Retinal pigment epithelial cell (primary cell): ENCODE results near the gene GAL.

ENCODE experiments used
- DNase-seq: peaks from one replicate; pipeline ENCODE4 v3.0.0-alpha.2; 2010; ENCODE audit warnings: low read depth
- H3K4me3 ChIP-seq: 2 replicates; pipeline ENCODE4 v1.5.1; 2011; ENCODE audit warnings: mild to moderate bottlenecking, low read length, control low read depth, moderate library complexity
- TF ChIP-seq, protein P1 (sequence below): conservative IDR thresholded peaks from 2 replicates; pipeline ENCODE4 v1.5.1; 2011; ENCODE audit warnings: low read depth, low read length, control low read depth, inconsistent platforms

GAL gene

GRCh38 chr11:68689737-68690625, 5.6 kb downstream of the GAL start:
- no peak for DNase-seq
- TF ChIP-seq, protein P1, sequence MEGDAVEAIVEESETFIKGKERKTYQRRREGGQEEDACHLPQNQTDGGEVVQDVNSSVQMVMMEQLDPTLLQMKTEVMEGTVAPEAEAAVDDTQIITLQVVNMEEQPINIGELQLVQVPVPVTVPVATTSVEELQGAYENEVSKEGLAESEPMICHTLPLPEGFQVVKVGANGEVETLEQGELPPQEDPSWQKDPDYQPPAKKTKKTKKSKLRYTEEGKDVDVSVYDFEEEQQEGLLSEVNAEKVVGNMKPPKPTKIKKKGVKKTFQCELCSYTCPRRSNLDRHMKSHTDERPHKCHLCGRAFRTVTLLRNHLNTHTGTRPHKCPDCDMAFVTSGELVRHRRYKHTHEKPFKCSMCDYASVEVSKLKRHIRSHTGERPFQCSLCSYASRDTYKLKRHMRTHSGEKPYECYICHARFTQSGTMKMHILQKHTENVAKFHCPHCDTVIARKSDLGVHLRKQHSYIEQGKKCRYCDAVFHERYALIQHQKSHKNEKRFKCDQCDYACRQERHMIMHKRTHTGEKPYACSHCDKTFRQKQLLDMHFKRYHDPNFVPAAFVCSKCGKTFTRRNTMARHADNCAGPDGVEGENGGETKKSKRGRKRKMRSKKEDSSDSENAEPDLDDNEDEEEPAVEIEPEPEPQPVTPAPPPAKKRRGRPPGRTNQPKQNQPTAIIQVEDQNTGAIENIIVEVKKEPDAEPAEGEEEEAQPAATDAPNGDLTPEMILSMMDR, result no peak
- no peak overlapping the region for H3K4me3 ChIP-seq

GRCh38 chr11:68690671-68691401, 6.5 kb downstream of the GAL start:
- no peak for DNase-seq
- TF ChIP-seq, protein P1, result no peak

DNA sequence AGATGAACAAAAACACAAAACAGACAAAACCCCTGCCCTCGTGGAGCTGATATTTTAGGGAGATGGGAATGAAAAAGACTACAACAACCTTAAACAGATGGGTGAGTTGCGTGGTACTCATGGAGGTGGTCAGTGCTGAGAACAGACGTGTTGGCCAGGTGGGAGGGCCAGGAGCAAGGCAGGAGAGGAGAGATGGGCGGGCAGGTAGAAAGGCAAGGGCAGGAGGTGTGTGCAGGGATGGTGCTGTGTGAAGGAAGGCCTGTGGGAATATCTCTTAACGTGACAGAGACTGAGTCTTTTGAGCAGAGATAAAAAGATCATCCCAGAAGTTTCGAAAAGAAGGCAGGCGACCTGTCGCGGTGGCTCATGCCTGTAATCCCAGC, 7.0 kb downstream of the GAL start:
- TF ChIP-seq, protein P1, result no peak

More at GRCh38 chr11:68690671-68691401, 6.5 kb downstream of the GAL start:
- H3K4me3 ChIP-seq, result no peak overlapping the region

GRCh38 chr11:68692115-68692514, 7.8 kb downstream of the GAL start:
- TF ChIP-seq, protein P1, result no peak
- H3K4me3 ChIP-seq, result no peak overlapping the region
- DNase-seq, result no peak

More for the DNA sequence above, 7.0 kb downstream of the GAL start:
- no peak overlapping the region for H3K4me3 ChIP-seq
- DNase-seq, result no peak

DNA sequence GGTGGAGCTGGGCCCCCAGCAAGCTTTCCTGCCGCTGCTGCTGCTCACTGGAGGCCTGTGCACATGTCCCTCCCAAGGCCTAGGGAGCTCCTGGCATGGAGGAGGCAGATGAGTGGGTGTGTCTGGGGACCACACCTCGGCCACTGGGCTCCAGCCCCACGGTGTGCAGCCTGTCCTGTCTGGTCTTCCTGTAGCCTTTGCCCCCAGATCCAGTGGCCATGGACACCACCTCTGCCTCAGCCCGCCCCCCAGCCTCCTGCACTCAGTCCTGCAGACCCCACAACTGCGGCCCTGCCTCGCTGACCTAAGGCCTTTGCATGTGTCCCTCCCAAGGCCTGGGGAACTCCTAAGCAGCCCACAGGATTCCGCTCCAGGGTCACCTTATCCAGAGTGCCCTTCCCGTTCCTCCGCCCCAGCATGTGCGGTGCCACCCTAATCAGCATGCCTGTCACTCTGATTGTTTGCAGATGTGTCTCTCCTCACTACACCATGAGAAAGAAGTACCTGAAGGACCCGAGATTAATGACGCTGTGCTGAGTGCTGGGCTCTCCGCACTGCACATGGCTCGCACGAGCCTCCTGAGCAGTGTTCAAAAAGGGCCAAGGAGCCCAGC, 8.6 kb downstream of the GAL start:
- no peak overlapping the region for H3K4me3 ChIP-seq
- DNase-seq, result no peak
- TF ChIP-seq, protein P1, result no peak

DNA sequence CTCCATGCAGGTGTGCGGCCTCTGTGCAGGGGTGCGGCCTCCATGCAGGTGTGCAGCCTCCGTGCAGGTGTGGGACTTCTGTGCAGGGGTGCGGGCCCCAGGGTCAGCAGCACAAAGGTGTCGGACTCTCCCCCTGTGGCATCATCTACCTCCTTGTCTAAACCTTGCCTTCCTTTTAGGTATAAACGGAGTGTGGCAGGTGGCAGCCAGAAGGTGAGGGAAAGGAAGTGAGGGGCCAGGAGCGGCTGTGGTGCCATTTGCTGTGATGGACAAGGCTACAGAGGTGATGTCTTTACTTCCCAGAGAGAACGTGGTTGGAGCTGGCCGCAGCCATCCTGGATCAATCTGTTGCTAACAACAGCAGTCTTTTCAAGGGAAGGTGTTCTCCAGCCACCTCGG, 9.1 kb downstream of the GAL start:
- no peak for DNase-seq
- H3K4me3 ChIP-seq, result no peak overlapping the region
- TF ChIP-seq, protein P1, result no peak
